ENCODE measurements around the gene EYS. TPM values are rescaled to one million over a fixed set of nuclear protein-coding genes. Genes with fewer than 3 reads are reported as not detected.

Gene EYS
- polyA plus RNA-seq, 1 of the 3 experiments (the other 2 are of a cell fraction): 0.05 TPM

- ChIA-PET POLR2A (no interaction called here), CTCF (no interaction called here)
Observed at GRCh38 chr6:64415926-64416325, 1291.1 kb downstream of the EYS start.

GRCh38 chr6:64411226-64411625 lies 1295.8 kb downstream of the EYS start:
- no peak overlapping the region for H2AFZ ChIP-seq (ENCODE audit: low read depth)
- H3K9me2 ChIP-seq: no peaks in the 10 kb centered on the region
- no peak for DNase-seq
- TF ChIP-seq CTCF (IDR thresholded peaks at IDR 0.05): no peak
- TF ChIP-seq EZH2phosphoT487 (IDR thresholded peaks at IDR 0.05; ENCODE audit: borderline replicate concordance, low read depth): no peak
- TF ChIP-seq, protein P1, sequence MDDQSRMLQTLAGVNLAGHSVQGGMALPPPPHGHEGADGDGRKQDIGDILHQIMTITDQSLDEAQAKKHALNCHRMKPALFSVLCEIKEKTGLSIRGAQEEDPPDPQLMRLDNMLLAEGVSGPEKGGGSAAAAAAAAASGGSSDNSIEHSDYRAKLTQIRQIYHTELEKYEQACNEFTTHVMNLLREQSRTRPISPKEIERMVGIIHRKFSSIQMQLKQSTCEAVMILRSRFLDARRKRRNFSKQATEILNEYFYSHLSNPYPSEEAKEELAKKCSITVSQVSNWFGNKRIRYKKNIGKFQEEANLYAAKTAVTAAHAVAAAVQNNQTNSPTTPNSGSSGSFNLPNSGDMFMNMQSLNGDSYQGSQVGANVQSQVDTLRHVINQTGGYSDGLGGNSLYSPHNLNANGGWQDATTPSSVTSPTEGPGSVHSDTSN (IDR thresholded peaks at IDR 0.05): no peak
- TF ChIP-seq YY1 (IDR thresholded peaks at IDR 0.05; ENCODE audit: low read depth): no peak
- no peaks in the 10 kb centered on the region for H4K20me1 ChIP-seq (ENCODE audit: insufficient read depth)
- ChIA-PET CTCF (no interaction called here), POLR2A (no interaction called here)
- H3K36me3 ChIP-seq (replicated peaks in 1 of 2; ENCODE audit: control insufficient read depth in 1 of 2, insufficient read depth in 2 of 2, low read length in 1 of 2): no peaks in the 10 kb centered on the region
- H3K4me2 ChIP-seq: no peak overlapping the region
- H3K9ac ChIP-seq: no peak overlapping the region
- no peaks in the 10 kb centered on the region for H3K27me3 ChIP-seq (ENCODE audit: insufficient read depth)
- no peaks in the 10 kb centered on the region for H3K9me3 ChIP-seq
- H3K4me3 ChIP-seq (ENCODE audit: low read depth in 2 of 2, low read length in 1 of 2): no peak overlapping the region
- no peak overlapping the region for H3K27ac ChIP-seq (ENCODE audit: low read depth in 2 of 2, low read length in 1 of 2)
- H3K79me2 ChIP-seq (ENCODE audit: insufficient read depth): no peaks in the 10 kb centered on the region
- no peaks in the 10 kb centered on the region; a peak in 1 of 4 replicates for H3K4me1 ChIP-seq (ENCODE audit: control insufficient read depth in 1 of 2, insufficient read depth in 2 of 2, low read depth in 1 of 2, low read length in 1 of 2)
- no peaks in the 10 kb centered on the region for H3F3A ChIP-seq (replicated peaks; ENCODE audit: insufficient read depth)

More at GRCh38 chr6:64415926-64416325, 1291.1 kb downstream of the EYS start:
- H3K27me3 ChIP-seq (ENCODE audit: insufficient read depth): no peaks in the 10 kb centered on the region
- no peaks in the 10 kb centered on the region for H3K9me3 ChIP-seq
- no peak overlapping the region for H3K4me3 ChIP-seq (ENCODE audit: low read depth in 2 of 2, low read length in 1 of 2)
- H3K79me2 ChIP-seq (ENCODE audit: insufficient read depth): no peaks in the 10 kb centered on the region
- WGBS (ENCODE audit: low lambda C conversion rate): 39% methylated on average over 2 of the region's 2 CpGs
- no peaks in the 10 kb centered on the region for H4K20me1 ChIP-seq (ENCODE audit: insufficient read depth)
- no peaks in the 10 kb centered on the region for H3K9me2 ChIP-seq
- H3K9ac ChIP-seq: no peak overlapping the region
- no peak for DNase-seq
- H3K4me2 ChIP-seq: no peak overlapping the region
- TF ChIP-seq TCF12 (IDR thresholded peaks at IDR 0.05): no peak
- TF ChIP-seq ELF1 (IDR thresholded peaks at IDR 0.05): no peak
- TF ChIP-seq GATA2 (CRISPR knock-in tag; IDR thresholded peaks at IDR 0.05): no peak
- no peak for TF ChIP-seq RFX5 (IDR thresholded peaks at IDR 0.05; ENCODE audit: low read length)
- TF ChIP-seq RXRA (IDR thresholded peaks at IDR 0.05; ENCODE audit: borderline replicate concordance, low read depth): no peak
- TF ChIP-seq CHD2 (IDR thresholded peaks at IDR 0.05; ENCODE audit: low read length, partially characterized antibody): no peak
- TF ChIP-seq MEF2A (IDR thresholded peaks at IDR 0.05; ENCODE audit: borderline replicate concordance, low read depth): no peak
- no peak for TF ChIP-seq USF1 (IDR thresholded peaks at IDR 0.05; ENCODE audit: borderline replicate concordance, low read depth)
- TF ChIP-seq, protein P2, sequence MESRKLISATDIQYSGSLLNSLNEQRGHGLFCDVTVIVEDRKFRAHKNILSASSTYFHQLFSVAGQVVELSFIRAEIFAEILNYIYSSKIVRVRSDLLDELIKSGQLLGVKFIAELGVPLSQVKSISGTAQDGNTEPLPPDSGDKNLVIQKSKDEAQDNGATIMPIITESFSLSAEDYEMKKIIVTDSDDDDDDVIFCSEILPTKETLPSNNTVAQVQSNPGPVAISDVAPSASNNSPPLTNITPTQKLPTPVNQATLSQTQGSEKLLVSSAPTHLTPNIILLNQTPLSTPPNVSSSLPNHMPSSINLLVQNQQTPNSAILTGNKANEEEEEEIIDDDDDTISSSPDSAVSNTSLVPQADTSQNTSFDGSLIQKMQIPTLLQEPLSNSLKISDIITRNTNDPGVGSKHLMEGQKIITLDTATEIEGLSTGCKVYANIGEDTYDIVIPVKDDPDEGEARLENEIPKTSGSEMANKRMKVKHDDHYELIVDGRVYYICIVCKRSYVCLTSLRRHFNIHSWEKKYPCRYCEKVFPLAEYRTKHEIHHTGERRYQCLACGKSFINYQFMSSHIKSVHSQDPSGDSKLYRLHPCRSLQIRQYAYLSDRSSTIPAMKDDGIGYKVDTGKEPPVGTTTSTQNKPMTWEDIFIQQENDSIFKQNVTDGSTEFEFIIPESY (IDR thresholded peaks at IDR 0.05; ENCODE audit: borderline replicate concordance, low read depth): no peak
- TF ChIP-seq, protein P1 (IDR thresholded peaks at IDR 0.05): no peak
- no peak overlapping the region for H2AFZ ChIP-seq (ENCODE audit: low read depth)
- no peak overlapping the region for H3K27ac ChIP-seq (ENCODE audit: low read depth in 2 of 2, low read length in 1 of 2)
- H3F3A ChIP-seq (replicated peaks; ENCODE audit: insufficient read depth): no peaks in the 10 kb centered on the region
- H3K36me3 ChIP-seq (replicated peaks in 1 of 2; ENCODE audit: control insufficient read depth in 1 of 2, insufficient read depth in 2 of 2, low read length in 1 of 2): no peaks in the 10 kb centered on the region
- H3K4me1 ChIP-seq (ENCODE audit: control insufficient read depth in 1 of 2, insufficient read depth in 2 of 2, low read depth in 1 of 2, low read length in 1 of 2): no peaks in the 10 kb centered on the region

All from SK-N-SH (cell line).